GM23338 (cell line): ENCODE data around the gene ESR1. TPM values are rescaled to one million over a fixed set of nuclear protein-coding genes. Genes with fewer than 3 reads are reported as not detected.

Experiments used
- CTCF ChIP-seq, 2 experiments: fragments of 200-600 bp in 1 of 2; sonication (generic) in 1 of 2; conservative IDR thresholded peaks; 2 replicates each; pipeline versions ENCODE4 v1.5.1 to v1.6.1; 2016 to 2017; ENCODE audit warnings: antibody characterized with exemption in 2 of 2, low read depth in 2 of 2, mild to moderate bottlenecking in 2 of 2, moderate library complexity in 1 of 2
- EZH2phosphoT487 ChIP-seq: fragments of 200-600 bp; sonication (generic); IDR thresholded peaks from one replicate; pipeline ENCODE4 v1.8.1; 2018; ENCODE audit warnings: antibody characterized with exemption; ENCODE audit not compliant: unreplicated experiment
- JUNB ChIP-seq: IDR thresholded peaks from one replicate; pipeline ENCODE4 v1.6.1; 2016; ENCODE audit warnings: antibody characterized with exemption; ENCODE audit not compliant: unreplicated experiment
- POLR2AphosphoS5 ChIP-seq: IDR thresholded peaks from 2 replicates; pipeline ENCODE4 v1.6.1; 2016; ENCODE audit warnings: antibody characterized with exemption, low read depth
- REST ChIP-seq: IDR thresholded peaks from one replicate; pipeline ENCODE4 v1.6.1; 2018; ENCODE audit warnings: antibody characterized with exemption; ENCODE audit not compliant: unreplicated experiment
- STAT1 ChIP-seq: IDR thresholded peaks from one replicate; pipeline ENCODE4 v1.6.1; 2016; ENCODE audit warnings: antibody characterized with exemption; ENCODE audit not compliant: unreplicated experiment
- ZNF114 ChIP-seq: fragments of 250-450 bp; sonication (Bioruptor Pico); IDR thresholded peaks from 2 replicates; pipeline ENCODE4 v1.5.0; 2020; ENCODE audit warnings: mild to moderate bottlenecking, moderate library complexity
- ZNF462 ChIP-seq: fragments of 250-450 bp; sonication (Bioruptor Pico); IDR thresholded peaks from 2 replicates; pipeline ENCODE4 v1.5.0; 2020; ENCODE audit warnings: mild to moderate bottlenecking, moderate library complexity
- polyA plus RNA-seq: library from polyadenylated mRNA; unstranded; fragments of >200 nt; fragmentation: Nextera tagmentation; extraction: Ambion mirVana; gene quantifications from 2 replicates; pipeline ENCODE4 v1.2.1, GENCODE V29; 2016
- total RNA-seq: library from RNA; depleted of rRNA; stranded (reverse); fragments of >200 nt; shearing (Covaris generic); gene quantifications from 2 replicates; pipeline ENCODE4 v1.2.3, GENCODE V29; 2014

Gene ESR1
- total and polyA plus RNA-seq, 2 experiments from 2014 or later, result 0.94 TPM; not detected in 1

DNA sequence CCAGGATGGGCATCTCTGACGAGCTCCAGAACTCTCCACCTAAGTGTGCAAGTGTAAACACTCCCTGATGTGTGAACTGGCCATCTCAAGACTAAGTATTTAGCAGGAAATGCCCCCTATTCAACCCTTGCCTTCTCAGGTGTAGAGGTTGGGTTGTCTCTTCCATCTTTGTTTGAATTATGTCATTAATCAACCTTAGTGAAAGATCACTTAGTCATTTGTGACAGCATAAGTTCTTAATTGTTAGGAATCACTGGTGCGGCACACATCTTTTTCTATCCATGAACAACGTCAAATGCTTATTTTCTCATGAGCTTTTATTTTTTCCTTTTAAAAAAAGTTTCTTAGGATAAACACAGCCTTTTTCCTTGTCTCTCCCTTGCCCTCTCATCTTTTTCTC is 151.6 kb downstream of the ESR1 start (continued):
- no peak for TF ChIP-seq ZNF462 (CRISPR knock-in tag)
- TF ChIP-seq CTCF (conservative IDR thresholded peaks at IDR 0.05; ENCODE audit: low read depth in 2 of 2), result no peak
- no peak for TF ChIP-seq REST
- TF ChIP-seq EZH2phosphoT487, result no peak
- no peak for TF ChIP-seq POLR2AphosphoS5
- no peak for TF ChIP-seq JUNB
- no peak for TF ChIP-seq ZNF114 (CRISPR knock-in tag)
- no peak for TF ChIP-seq STAT1
